GM18861 (cell line): ENCODE measurements around the gene HJURP.
A peak's percentile ranks its signal among the peaks of the same experiment; 100 is the strongest.
"Not testable (repeated sequence)": the region's sequence is repeated elsewhere in the genome, so short reads cannot be mapped to it uniquely, and the experiment has no call there.

Source experiments
- ATAC-seq: cut with Tn5 transposase; IDR thresholded peaks from one replicate; pipeline ENCODE4 v1.9.1; 2021; ENCODE audit not compliant: unreplicated experiment

Gene HJURP

DNA sequence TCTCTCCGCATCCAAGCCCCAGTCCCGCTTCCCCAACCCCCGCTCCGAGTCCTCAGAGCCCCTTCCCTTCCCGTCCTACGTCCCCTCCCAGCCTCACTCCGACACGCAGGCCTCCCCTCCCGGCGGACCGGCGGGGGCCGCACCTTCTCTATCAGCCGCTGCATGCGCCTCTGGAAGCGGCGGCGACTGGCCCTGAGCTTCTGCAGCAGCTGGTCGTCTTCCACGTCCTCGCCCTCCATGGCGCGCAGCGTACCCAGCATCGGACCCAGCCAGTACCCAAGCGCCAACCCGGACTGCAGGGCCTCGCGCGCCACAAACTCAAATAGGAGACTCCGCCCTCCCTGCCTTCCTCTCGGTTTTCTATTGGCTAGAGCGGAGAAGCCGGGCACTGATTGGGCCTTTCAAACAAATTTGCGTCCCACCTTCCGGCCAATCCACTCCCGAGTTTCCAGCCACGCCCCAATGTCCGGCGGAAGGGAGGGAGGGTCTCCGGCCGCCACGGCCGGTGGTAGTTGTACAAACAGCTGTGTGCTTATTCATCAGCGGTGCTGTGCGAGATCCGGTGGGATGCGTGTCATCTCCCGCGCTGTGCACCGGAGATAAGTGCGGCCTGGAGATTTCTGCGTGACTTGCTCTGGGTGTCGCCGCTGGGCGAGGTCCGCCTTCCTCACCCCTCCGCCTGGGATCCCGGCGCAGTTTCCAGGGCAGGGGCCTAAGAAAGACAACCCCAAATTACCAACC, at the start of gene HJURP:
Gene HJURP (minus strand): TSS at position 295 of the 741 bp plus-strand sequence. CDS start 35 bp downstream, at position 260.
- peak; percentile 94 for ATAC-seq

- no peak for ATAC-seq
Observed at GRCh38 chr2:233901884-233902283, 47.5 kb upstream of the HJURP start.

GRCh38 chr2:233901367-233901766, 47.0 kb upstream of the HJURP start:
- ATAC-seq, result no peak

GRCh38 chr2:233896253-233896652, 41.9 kb upstream of the HJURP start:
- not testable (repeated sequence) for ATAC-seq

- ATAC-seq, result no peak
Observed at GRCh38 chr2:233892793-233893192, 38.5 kb upstream of the HJURP start.

DNA sequence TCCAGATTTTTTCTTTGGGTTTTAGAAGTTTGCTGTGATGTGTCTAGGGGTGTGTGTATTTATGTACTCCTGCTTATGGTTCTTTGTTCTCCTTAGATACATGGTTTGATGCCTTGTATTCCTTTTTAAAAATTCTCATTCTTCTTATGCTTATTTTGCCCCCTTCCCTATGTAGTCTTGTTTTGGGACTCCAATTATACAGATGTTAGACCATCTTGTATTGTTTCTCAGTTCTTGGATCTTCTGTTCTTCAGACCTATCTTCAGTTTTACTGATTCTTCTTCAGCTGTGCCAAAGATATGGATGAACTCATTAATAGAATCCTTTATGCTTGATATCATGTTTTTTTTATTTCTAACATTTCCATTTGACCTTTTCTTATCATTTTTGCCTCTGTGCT, 28.0 kb upstream of the HJURP start:
- ATAC-seq, result no peak

DNA sequence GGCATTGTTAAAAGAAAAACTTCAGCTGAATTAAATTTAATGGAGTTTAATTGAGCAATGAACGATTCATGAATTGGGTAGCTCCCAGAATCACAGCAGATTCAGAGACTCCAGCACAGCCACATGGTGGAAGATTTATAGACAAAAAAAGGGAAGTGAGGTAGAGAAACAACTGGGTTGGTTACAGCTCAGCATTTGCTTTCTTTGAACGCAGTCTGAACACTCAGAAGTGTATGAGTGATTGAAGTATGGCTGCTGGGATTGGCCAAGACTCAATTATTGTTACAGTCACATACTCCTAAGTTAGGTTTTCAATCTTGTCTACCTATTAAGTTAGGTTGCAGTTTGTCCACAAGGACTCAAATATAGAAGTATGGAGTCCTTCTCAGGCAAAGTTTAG, 17.8 kb upstream of the HJURP start:
- ATAC-seq, result not testable (repeated sequence)

GRCh38 chr2:233871432-233871831, 17.1 kb upstream of the HJURP start:
- ATAC-seq, result no peak

DNA sequence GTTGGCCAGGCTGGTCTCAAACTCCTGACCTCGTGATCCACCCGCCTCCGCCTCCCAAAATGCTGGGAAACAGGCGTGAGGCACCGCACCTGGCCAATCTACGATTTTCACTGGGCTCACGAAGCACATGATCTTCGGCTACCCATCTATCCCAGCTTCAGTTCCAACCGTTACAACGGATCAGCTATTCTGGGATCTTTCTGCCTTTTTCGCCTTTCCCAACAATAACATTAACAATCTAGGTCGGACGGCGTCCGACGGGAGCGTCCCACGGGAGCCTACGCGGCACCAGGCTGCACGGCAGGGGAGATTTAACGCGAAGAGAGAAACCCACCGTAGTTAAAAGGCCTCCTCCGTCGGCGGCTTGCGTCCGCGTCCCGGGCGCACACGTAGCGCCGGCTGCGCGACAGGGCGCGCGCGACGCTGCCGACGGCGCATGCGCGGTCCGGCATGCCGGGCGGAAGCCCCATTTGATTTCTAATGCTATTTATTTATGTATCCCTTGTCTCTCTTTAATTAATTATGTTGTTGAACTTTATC, 13.7 kb upstream of the HJURP start, which contains the start of gene MSL3B:
Gene MSL3B (minus strand): TSS at position 394 of the 540 bp plus-strand sequence.
- no peak for ATAC-seq

DNA sequence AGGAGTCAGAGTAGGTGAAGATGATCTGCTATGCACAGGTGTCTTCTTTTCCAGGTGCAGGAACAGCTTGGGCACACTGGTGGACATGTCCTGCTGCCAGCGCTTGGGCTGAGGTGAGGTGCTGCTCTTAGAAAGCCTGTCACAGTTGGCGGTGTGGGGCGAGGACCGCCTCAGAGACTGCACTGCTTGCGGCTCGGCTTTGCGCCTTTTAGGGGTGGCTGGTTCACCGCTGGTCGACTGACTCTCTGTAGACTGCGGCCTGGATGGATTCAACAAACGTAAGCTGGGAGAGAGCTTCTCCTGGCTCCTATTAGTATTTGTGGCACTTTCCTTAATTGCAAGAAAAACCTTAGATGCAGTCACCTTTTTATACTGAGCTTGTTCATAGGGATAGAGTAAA, 12.1 kb upstream of the HJURP start:
- no peak for ATAC-seq

GRCh38 chr2:233865838-233866237, 11.5 kb upstream of the HJURP start:
- ATAC-seq, result no peak

GRCh38 chr2:233862261-233862768, 8.0 kb upstream of the HJURP start:
- no peak for ATAC-seq

- ATAC-seq, result no peak
Observed at GRCh38 chr2:233858331-233858730, 4.0 kb upstream of the HJURP start.

GRCh38 chr2:233857511-233858141, 3.3 kb upstream of the HJURP start:
- ATAC-seq, result no peak

DNA sequence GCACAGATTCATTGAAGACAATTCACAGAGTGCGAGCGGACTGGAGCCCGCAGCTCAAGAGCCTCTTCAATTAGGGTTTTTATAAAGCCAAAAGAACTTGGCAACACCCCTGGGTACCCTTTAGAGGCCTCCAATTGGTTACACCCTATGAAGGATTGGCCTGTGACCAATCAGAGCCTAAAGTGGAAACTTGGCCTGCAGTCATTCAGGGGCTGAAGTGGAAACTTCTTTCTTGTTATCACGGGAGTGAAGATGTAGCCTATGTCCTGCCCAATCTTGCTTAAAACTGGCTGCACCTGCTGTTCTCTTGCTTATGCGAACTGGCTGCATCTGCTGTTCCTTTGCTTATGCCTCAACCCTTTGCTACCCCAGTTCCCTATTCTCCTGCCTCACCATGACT, 1.8 kb upstream of the HJURP start:
- no peak for ATAC-seq

DNA sequence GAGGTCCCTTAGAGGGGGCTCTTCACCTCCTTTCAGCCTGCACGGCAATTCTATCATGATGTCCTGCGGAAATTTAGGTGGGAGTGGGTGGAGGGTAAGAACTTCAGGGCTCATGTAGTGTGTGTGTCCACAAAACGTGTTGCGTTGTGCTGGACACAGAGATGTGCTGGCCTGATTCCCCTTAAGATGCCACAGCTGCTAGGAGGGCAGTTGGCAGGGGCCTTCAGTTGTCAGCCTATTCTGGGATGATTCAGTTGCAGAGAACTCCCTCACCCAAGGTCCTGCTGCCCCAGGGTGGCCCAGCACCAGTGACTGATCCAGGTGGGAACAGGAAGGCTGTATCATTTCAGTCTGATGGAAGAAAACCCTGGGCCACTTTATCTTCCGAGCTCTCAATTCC, 1.0 kb upstream of the HJURP start:
- no peak for ATAC-seq

GRCh38 chr2:233853883-233854240, 473 bp downstream of the HJURP start:
- ATAC-seq, result no peak

- no peak for ATAC-seq
Observed at GRCh38 chr2:233853353-233853752, 982 bp downstream of the HJURP start.

GRCh38 chr2:233852056-233852455, 2.3 kb downstream of the HJURP start:
- no peak for ATAC-seq

- no peak for ATAC-seq
Observed at GRCh38 chr2:233851169-233851568, 3.2 kb downstream of the HJURP start.

- ATAC-seq, result no peak
Observed at GRCh38 chr2:233850745-233851144, 3.6 kb downstream of the HJURP start.

DNA sequence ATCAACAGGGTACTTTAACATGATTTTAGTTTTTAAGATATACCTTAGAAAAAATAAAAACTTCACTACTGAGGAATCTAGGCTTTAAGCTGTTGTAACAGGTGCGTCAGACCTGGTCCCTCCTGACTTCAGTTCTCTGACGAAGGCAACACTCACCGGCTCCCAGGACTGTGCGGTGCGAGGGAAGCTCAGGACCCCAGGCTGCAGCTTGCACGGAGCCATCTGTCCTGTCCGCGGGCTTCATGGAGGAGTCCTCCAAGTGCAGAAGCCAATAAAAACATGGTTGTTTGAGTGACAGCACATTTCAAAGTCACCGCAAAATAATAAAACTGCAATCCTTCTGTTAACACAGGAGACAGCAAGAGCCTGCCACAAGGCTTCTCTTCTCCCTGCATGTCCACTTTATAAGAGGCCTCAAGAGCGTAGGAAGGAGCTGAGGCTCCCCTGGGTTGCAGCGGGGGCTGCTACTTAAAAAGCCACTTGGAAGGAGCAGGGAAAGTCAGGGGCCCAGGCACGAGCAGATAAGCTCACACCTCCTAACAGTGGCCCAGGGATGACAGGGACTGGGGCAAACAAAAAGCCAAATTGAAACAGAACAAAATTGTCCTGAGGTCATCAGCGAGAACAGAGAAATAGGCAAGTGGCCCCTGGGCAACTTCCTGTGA, 4.6 kb downstream of the HJURP start:
- no peak for ATAC-seq
